Lung (tissue), 16 donors: ENCODE results near the gene ZNF282. TPM values are rescaled to one million over a fixed set of nuclear protein-coding genes. Genes with fewer than 3 reads are reported as not detected.

Experiments used
- ATAC-seq: fragments of 200-7000 bp; cut with Tn5 transposase; one replicate; pipeline ENCODE4 v1.9.1; 2020; ENCODE audit warnings: moderate number of reproducible peaks; ENCODE audit not compliant: insufficient read depth, low FRiP score
- DNase-seq, 3 donors: peaks; one replicate each; pipeline ENCODE4 v3.0.0-alpha.2; 2013 to 2017
- H3K27ac ChIP-seq, 2 donors: one replicate each; pipeline ENCODE4 v1.5.1; 2013; ENCODE audit warnings: mild to moderate bottlenecking in 2 of 2, moderate library complexity in 2 of 2, control low read depth in 1 of 2, inconsistent platforms in 1 of 2, low read depth in 1 of 2, low read length in 1 of 2
- H3K27me3 ChIP-seq, 3 donors: one replicate each; pipeline ENCODE4 v1.5.1; 2013; ENCODE audit warnings: low read length in 2 of 3; ENCODE audit not compliant: control insufficient read depth in 3 of 3, insufficient read depth in 3 of 3
- H3K36me3 ChIP-seq, 4 donors: one replicate each; pipeline ENCODE4 v1.5.1; 2013; ENCODE audit warnings: low read length in 4 of 4, mild to moderate bottlenecking in 1 of 4, moderate library complexity in 1 of 4; ENCODE audit not compliant: control insufficient read depth in 4 of 4, insufficient read depth in 4 of 4
- H3K4me1 ChIP-seq, 5 donors: one replicate each; pipeline ENCODE4 v1.5.1; 2013; ENCODE audit warnings: low read length in 5 of 5, mild to moderate bottlenecking in 2 of 5, moderate library complexity in 1 of 5; ENCODE audit not compliant: control insufficient read depth in 5 of 5, insufficient read depth in 5 of 5
- H3K4me3 ChIP-seq: one replicate; pipeline ENCODE4 v1.5.1; 2013; ENCODE audit warnings: mild to moderate bottlenecking, control low read depth, moderate library complexity
- H3K9ac ChIP-seq, 2 donors: one replicate each; pipeline ENCODE4 v1.5.1; 2013; ENCODE audit warnings: low read length in 2 of 2, control low read depth in 1 of 2; ENCODE audit not compliant: insufficient read depth in 1 of 2
- H3K9me3 ChIP-seq, 4 donors: one replicate each; pipeline ENCODE4 v1.5.1; 2013; ENCODE audit warnings: low read length in 3 of 4, mild to moderate bottlenecking in 1 of 4, moderate library complexity in 1 of 4; ENCODE audit not compliant: control insufficient read depth in 4 of 4, insufficient read depth in 3 of 4
- WGBS, 2 donors: extraction: QIAGEN DNeasy Blood & Tissue Kit; methylation state at CpG; one replicate each; pipeline ENCODE4 v1.1.7; 2013; 5-methylcytosine and 5-hydroxymethylcytosine counted together
- long read RNA-seq, 5 donors: transcript quantifications; one replicate each; lab custom pipeline, GENCODE V29; 2026
- polyA plus RNA-seq, 2 donors: library from polyadenylated mRNA; stranded (reverse); fragments of 200-250 nt; gene quantifications; one replicate each; pipeline ENCODE4 v1.2.1, GENCODE V29; 2013
- total RNA-seq, 2 donors: library from RNA; depleted of rRNA in 1 of 2; stranded (reverse); fragments of >200 nt in 1 of 2; gene quantifications; one replicate each; pipeline ENCODE4 v1.2.1, GENCODE V29; 2014 to 2021
- TF ChIP-seq, protein P1 (sequence below): IDR thresholded peaks from 2 replicates; pipeline ENCODE4 v1.5.1; 2012; ENCODE audit warnings: mild to moderate bottlenecking; ENCODE audit errors: control extremely low read depth, extremely low read depth
- donor health status: control.
- donor health status: control.
- donor health status: Bipolar disorder and iron deficiency.
- donor health status: healthy.
- donor health status: DM: yes; HTN: yes; CAD: no.

ZNF282 gene
- total RNA-seq (10 to 100 TPM; 24.5 to 35.8 TPM), polyA plus RNA-seq (10 to 100 TPM in 1 of 2 donors, 1 to 10 TPM in 1; 8.7 to 11.2 TPM)
- long read RNA-seq, donor 1, transcript ZNF282-204 (8 exons, 3,722 nt): major isoform, 11 of 13 reads
- long read RNA-seq, donor 1, partial matches to known transcripts: 0 of 13 reads
- long read RNA-seq, donor 1, other reads (novel, unspliced or antisense): 0 of 13 reads
- long read RNA-seq, donor 2: 0 reads
- long read RNA-seq, donor 3, transcript ZNF282-204 (8 exons, 3,722 nt): major isoform, 5 of 5 reads
- long read RNA-seq, donor 3, partial matches to known transcripts: 0 of 5 reads
- long read RNA-seq, donor 3, other reads (novel, unspliced or antisense): 0 of 5 reads
- long read RNA-seq, donor 4, partial matches to known transcripts: 0 of 1 reads
- long read RNA-seq, donor 4, other reads (novel, unspliced or antisense): 0 of 1 reads
- long read RNA-seq, donor 5, transcript ZNF282-204 (8 exons, 3,722 nt): major isoform, 5 of 6 reads
- long read RNA-seq, donor 5, partial matches to known transcripts: 0 of 6 reads
- long read RNA-seq, donor 5, other reads (novel, unspliced or antisense): 0 of 6 reads

DNA sequence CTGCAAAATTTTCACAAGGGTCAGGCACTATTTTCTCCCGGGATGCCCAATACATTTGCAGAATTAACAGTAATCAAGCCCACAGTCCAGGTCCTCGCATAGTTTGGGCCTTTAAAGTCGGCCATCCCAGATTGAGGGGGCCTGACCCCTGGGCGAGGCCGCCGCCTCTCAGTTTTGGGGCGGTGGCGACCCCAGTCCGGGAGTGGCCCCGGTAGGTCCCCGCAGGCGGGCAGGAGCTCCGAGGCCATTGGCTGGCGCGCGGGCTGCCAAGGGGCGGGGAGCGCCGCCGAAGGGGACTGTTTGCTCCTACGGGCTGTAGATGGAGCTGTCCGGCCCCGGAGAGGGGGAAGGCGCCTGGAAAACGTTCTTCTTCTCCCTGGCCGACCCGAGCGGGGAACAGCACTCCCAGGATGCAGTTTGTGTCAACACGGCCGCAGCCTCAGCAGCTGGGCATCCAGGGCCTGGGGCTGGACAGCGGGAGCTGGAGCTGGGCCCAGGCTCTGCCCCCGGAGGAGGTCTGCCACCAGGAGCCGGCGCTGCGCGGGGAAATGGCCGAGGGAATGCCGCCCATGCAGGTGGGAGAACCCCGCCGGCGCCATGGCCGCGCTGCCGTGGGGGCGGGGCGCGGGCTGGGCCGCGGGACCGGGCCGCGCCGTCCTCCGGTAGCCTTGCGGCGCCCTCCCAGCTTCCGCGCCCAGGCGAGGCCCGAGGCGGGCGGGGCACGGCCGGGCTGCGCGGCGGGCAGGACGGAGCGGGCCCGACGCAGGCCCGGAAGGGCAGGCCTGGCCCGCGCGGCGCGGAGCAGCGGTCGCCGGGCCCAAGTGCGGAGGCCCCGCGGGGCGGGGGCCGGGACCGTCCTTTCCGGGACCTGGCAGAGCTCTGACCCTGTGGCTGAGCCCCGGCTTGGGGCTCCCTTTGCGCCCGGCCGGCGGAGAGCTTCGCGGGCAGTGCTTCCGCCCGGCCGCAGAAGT lies at the start of gene ZNF282:
TSS of gene ZNF282 (plus strand) at position 367 of the 971 bp plus-strand sequence. CDS start at position 411, 44 bp downstream.
- ATAC-seq (peak; percentile 98), DNase-seq (peak; percentile 93 to 94 (median 93))
- peaks cover 4 to 19% (median 18%) of the 10 kb centered on the region in 4 donors for H3K36me3 ChIP-seq

DNA sequence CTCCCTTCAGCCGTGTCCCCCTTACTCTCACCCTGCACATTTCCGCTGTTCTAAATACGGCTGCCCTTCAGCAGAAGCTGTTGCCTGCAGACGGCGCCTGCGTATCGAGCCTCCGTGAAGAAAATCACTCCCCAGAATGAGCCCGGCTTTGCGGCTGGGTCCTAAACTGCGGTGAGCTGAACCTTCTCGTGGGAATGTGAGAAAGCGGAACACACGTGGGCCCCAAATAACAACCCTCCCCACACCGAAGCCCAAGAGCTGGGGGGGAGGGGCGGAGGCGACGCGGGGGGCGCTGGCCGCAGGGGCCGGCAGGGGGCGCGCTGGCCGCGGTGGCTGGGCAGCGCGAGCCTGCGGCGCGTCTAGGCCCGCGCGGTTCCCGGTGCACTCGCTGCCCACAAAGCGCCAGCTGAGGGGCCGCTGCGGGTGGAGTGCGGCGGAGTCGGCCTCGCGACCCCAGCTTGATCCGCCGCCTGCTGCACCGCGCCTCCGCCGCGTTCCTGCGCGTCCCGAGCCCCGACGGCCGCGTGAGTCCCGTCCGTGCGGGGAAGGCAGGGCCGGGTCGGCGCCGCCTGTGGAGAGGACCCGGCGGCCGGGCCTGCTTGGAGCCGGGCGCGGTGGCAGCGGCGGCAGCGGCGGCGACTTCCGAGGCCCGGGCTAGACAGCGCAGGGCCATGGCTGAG lies 48.1 kb upstream of the ZNF282 start, which contains the start of gene ZNF398:
TSS of gene ZNF398 (plus strand) at position 382 of the 680 bp plus-strand sequence. CDS start at position 672, 290 bp downstream.
- peak within 1 kb of the TSS; percentile 56 to 87 for H3K9ac ChIP-seq
- DNase-seq (peak; percentile 87 to 90 (median 87)), ATAC-seq (peak; percentile 95)
- no peaks in the 10 kb centered on the region for H3K9me3 ChIP-seq
- 0 to 1% methylated on average over 47 to 79 of the region's 79 CpGs for WGBS, 2 donors
- no peaks in the 10 kb centered on the region for H3K36me3 ChIP-seq
- TF ChIP-seq, protein P1, sequence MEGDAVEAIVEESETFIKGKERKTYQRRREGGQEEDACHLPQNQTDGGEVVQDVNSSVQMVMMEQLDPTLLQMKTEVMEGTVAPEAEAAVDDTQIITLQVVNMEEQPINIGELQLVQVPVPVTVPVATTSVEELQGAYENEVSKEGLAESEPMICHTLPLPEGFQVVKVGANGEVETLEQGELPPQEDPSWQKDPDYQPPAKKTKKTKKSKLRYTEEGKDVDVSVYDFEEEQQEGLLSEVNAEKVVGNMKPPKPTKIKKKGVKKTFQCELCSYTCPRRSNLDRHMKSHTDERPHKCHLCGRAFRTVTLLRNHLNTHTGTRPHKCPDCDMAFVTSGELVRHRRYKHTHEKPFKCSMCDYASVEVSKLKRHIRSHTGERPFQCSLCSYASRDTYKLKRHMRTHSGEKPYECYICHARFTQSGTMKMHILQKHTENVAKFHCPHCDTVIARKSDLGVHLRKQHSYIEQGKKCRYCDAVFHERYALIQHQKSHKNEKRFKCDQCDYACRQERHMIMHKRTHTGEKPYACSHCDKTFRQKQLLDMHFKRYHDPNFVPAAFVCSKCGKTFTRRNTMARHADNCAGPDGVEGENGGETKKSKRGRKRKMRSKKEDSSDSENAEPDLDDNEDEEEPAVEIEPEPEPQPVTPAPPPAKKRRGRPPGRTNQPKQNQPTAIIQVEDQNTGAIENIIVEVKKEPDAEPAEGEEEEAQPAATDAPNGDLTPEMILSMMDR: no peak
- H3K27me3 ChIP-seq: no peaks in the 10 kb centered on the region
- H3K4me1 ChIP-seq: peaks cover 0 to 8% (median 0%) of the 10 kb centered on the region in 5 donors
- H3K27ac ChIP-seq: peak within 1 kb of the TSS; percentile 95
- peak within 1 kb of the TSS; percentile 85 for H3K4me3 ChIP-seq

More for the DNA sequence above, at the start of gene ZNF282:
- Histone ChIP-seq H3K9ac (peak within 1 kb of the TSS; percentile 59 to 81), H3K27me3 (peaks cover 0 to 7% (median 0%) of the 10 kb centered on the region in 3 donors), H3K4me1 (peaks cover 0 to 15% (median 5%) of the 10 kb centered on the region in 5 donors), H3K27ac (peak within 1 kb of the TSS; percentile 97 to 98), H3K4me3 (peak within 1 kb of the TSS; percentile 99), H3K9me3 (peaks cover 0 to 3% (median 0%) of the 10 kb centered on the region in 4 donors)
- whole genome bisulfite sequencing, 2 donors: 0% methylated on average over 44 to 97 of the region's 97 CpGs
- TF ChIP-seq, protein P1: no peak
